KMS-11 (cell line): ENCODE data around the gene RAPGEF5.
"Not testable (repeated sequence)": the region's sequence is repeated elsewhere in the genome, so short reads cannot be mapped to it uniquely, and the experiment has no call there.

Experiments used
- H2AFZ ChIP-seq: fragments of 200-600 bp; sonication (generic); 2 replicates; pipeline ENCODE4 v1.6.1; 2016; ENCODE audit warnings: antibody characterized with exemption, mixed run types, low read depth
- H3K27ac ChIP-seq: fragments of 200-600 bp; sonication (generic); 2 replicates; pipeline ENCODE4 v1.6.1; 2016; ENCODE audit warnings: mild to moderate bottlenecking, mixed run types
- H3K27me3 ChIP-seq: fragments of 200-600 bp; sonication (generic); 2 replicates; pipeline ENCODE4 v1.6.1; 2017; ENCODE audit warnings: mild to moderate bottlenecking, low read depth, mixed run types, moderate library complexity; ENCODE audit not compliant: insufficient read depth
- H3K36me3 ChIP-seq: fragments of 200-600 bp; sonication (generic); 2 replicates; pipeline ENCODE4 v1.6.1; 2017; ENCODE audit warnings: mild to moderate bottlenecking, mixed run types; ENCODE audit not compliant: insufficient read depth
- H3K4me1 ChIP-seq: fragments of 200-600 bp; sonication (generic); 2 replicates; pipeline ENCODE4 v1.6.1; 2016; ENCODE audit warnings: mild to moderate bottlenecking, low read depth, mixed run types; ENCODE audit not compliant: poor library complexity, severe bottlenecking
- H3K4me2 ChIP-seq: fragments of 200-600 bp; sonication (generic); 2 replicates; pipeline ENCODE4 v1.7.0; 2016; ENCODE audit warnings: mild to moderate bottlenecking, mixed run types
- H3K4me3 ChIP-seq: fragments of 200-600 bp; sonication (generic); IDR thresholded peaks from 2 replicates; pipeline ENCODE4 v1.6.1; 2017; ENCODE audit warnings: low read depth, low read length, mixed read lengths; ENCODE audit not compliant: insufficient read depth
- H3K79me2 ChIP-seq: fragments of 200-600 bp; sonication (generic); 2 replicates; pipeline ENCODE4 v1.6.1; 2016; ENCODE audit warnings: low read depth, mixed run types; ENCODE audit not compliant: insufficient read depth
- H3K9ac ChIP-seq: fragments of 200-600 bp; sonication (generic); 2 replicates; pipeline ENCODE4 v1.6.1; 2016; ENCODE audit warnings: mild to moderate bottlenecking, mixed run types
- H4K20me1 ChIP-seq: fragments of 200-600 bp; sonication (generic); 2 replicates; pipeline ENCODE4 v1.6.1; 2016; ENCODE audit warnings: mild to moderate bottlenecking, mixed run types; ENCODE audit not compliant: insufficient read depth
- CTCF ChIP-seq: fragments of 200-600 bp; sonication (generic); conservative IDR thresholded peaks from 2 replicates; pipeline ENCODE4 v1.6.1; 2017; ENCODE audit warnings: low read depth, mild to moderate bottlenecking, antibody characterized with exemption, low read length, moderate library complexity, mixed read lengths

Gene RAPGEF5

DNA sequence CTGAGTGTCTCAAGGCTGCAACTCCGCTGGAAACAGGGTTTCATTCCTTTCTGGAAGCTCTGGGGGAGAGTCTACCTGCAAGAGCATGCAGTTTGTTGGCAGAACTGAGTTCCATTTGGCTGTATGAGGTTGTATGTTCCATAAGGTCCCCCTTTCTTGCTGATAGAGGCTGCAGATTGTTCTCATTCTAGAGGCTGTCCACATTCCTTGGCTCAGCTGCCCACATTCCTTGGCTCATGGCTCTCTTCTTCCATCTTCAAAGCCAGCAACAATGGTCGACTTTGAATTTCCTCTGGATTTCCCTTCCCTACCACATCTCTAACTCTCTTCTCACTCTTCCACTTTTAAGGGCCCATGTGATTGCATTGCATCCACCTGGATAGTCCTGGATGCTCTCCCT lies 264.0 kb downstream of the RAPGEF5 start:
- Histone ChIP-seq H3K79me2 (no peaks in the 10 kb centered on the region), H3K27me3 (no peaks in the 10 kb centered on the region), H3K4me3 (no peak overlapping the region), H3K4me1 (no peaks in the 10 kb centered on the region), H3K9ac (no peak overlapping the region), H3K36me3 (no peaks in the 10 kb centered on the region), H2AFZ (no peak overlapping the region), H3K4me2 (no peak overlapping the region), H4K20me1 (no peaks in the 10 kb centered on the region), H3K27ac (no peak overlapping the region)
- no peak for TF ChIP-seq CTCF

- H3K9ac ChIP-seq, H4K20me1 ChIP-seq, H3K79me2 ChIP-seq, H3K27me3 ChIP-seq, H3K27ac ChIP-seq, H3K36me3 ChIP-seq, H3K4me1 ChIP-seq, H3K4me2 ChIP-seq, H2AFZ ChIP-seq, H3K4me3 ChIP-seq: not testable (repeated sequence)
Measured at GRCh38 chr7:22090958-22091525, 265.9 kb downstream of the RAPGEF5 start.

DNA sequence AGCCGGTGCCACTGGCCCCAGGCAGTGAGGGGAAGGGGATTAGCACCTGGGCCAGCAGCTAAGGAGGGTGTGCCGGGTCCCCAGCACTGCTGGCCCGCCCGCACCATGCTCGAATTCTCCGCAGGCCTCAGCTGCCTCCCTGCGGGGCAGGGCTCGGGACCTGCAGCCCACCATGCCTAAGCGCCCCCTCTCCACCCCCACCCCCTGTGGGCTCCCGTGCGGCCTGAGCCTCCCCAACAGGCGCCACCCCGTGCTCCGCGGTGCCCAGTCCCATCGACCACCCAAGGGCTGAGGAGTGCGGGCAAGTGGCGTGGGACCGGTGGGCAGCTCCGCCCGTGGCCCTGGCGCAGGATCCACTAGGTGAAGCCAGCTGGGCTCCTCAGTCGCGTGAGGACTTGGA lies 266.4 kb downstream of the RAPGEF5 start:
- no peaks in the 10 kb centered on the region for H4K20me1 ChIP-seq
- no peak for TF ChIP-seq CTCF
- no peaks in the 10 kb centered on the region for H3K27me3 ChIP-seq
- H3K9ac ChIP-seq = no peak overlapping the region
- no peaks in the 10 kb centered on the region for H3K36me3 ChIP-seq
- no peak overlapping the region for H3K4me2 ChIP-seq
- no peaks in the 10 kb centered on the region for H3K4me1 ChIP-seq
- no peaks in the 10 kb centered on the region for H3K79me2 ChIP-seq
- H2AFZ ChIP-seq = no peak overlapping the region
- H3K27ac ChIP-seq = no peak overlapping the region
- H3K4me3 ChIP-seq = no peak overlapping the region

DNA sequence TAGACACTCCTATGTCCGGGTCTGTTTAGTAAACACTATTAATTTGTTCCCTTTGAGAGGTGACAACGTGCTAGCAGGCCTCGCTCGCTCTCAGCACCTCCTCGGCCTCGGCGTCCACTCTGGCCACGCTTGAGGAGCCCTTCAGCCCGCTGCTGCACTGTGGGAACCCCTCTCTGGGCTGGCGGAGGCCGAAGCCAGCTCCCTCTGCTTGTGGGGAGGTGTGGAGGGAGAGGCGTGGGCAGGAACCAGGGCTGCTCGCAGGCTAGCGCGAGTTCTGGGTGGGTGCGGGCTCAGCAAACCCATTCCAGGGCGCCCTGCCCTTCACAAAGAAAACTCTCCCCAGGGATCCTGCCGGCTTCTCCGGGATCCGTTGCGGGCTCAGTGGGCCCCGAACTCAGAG lies 266.8 kb downstream of the RAPGEF5 start:
- Histone ChIP-seq H2AFZ (no peak overlapping the region), H3K27ac (no peak overlapping the region), H3K4me3 (no peak overlapping the region), H3K9ac (no peak overlapping the region), H3K4me2 (no peak overlapping the region), H3K27me3 (no peaks in the 10 kb centered on the region), H3K36me3 (no peaks in the 10 kb centered on the region), H3K4me1 (no peaks in the 10 kb centered on the region), H3K79me2 (no peaks in the 10 kb centered on the region), H4K20me1 (no peaks in the 10 kb centered on the region)
- no peak for TF ChIP-seq CTCF

DNA sequence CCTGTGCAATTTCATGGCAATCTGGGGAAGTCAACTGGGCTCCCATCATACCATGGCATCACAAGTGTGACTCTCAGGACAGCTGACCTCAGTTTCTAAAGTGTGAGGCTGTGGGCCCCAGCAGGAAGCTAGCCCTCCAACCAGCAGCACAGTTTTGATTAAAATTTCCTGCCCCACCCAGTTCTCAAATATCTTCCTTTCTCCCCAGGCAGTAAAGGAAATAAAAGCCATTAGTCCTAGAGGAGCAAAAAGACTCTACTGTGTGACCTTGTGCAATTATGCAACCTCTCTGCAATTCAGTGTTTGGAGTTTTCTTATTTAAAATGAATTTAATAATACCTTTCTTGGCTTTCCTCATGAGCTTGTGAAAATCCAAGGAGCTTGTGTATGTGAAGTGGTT lies 268.1 kb downstream of the RAPGEF5 start:
- H3K79me2 ChIP-seq = no peaks in the 10 kb centered on the region
- H3K9ac ChIP-seq = no peak overlapping the region
- TF ChIP-seq CTCF = no peak
- no peak overlapping the region for H3K4me3 ChIP-seq
- H3K4me2 ChIP-seq = no peak overlapping the region
- H3K27ac ChIP-seq = no peak overlapping the region
- no peak overlapping the region for H2AFZ ChIP-seq
- H3K4me1 ChIP-seq = peaks cover 4% of the 10 kb centered on the region
- no peaks in the 10 kb centered on the region for H3K36me3 ChIP-seq
- no peaks in the 10 kb centered on the region for H4K20me1 ChIP-seq
- H3K27me3 ChIP-seq = no peaks in the 10 kb centered on the region
